ENCODE measurements around the gene ACKR2.

ACKR2 gene

DNA sequence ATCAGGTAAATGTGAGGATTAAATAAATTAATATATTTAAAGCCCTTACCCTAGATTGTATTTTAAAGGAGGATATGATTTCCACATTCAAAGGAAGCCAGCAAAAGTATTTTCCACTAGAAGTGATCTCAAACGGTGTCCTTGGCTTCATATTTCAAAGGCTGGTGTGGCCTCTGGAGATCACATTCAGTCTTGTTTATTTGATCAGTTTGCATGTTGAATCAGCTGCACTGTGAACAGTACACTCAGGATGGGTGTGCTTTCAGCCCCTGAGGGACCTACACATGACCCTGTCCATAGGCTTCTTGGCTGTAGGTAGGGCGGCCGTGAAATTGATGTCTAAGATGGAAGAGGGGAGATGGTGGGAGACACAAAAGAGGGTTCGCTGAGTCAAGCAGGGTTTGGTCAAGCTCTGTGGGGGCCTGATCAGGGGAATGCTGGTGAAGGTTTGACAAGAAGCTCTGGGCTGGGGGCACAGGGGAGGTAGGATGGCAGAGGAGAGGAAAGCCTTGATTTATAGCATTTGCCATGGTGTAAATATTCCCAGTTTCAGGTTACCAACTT lies 44.6 kb downstream of the ACKR2 start:
- ATAC-seq (no peak), DNase-seq (ENCODE audit: low spot score in 2 of 2) (no peak)
- Mint-ChIP-seq H3K4me1 (no peaks in the 10 kb centered on the region), H3K9me3 (no peaks in the 10 kb centered on the region), H3K36me3 (no peaks in the 10 kb centered on the region), H3K4me3 (no peak overlapping the region), H3K27ac (no peak overlapping the region)

DNA sequence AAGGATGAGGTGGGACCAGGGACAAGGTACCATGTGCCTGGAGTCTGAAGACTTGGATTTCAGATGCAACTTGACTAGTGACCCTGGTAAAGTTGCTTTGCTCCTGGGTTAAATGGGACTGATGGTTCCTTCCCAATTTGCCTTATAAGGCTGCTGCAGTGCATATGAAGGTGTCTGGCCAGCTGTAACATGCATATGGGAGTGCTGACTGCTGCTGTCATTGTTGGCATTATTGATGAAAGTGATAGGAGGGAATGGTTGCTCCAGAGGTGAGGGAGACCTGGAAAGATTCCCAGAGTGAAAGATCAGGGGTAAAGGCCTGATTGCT lies 45.9 kb downstream of the ACKR2 start:
- Mint-ChIP-seq H3K4me1 (no peaks in the 10 kb centered on the region), H3K36me3 (no peaks in the 10 kb centered on the region), H3K27ac (peak overlapping the region; percentile 4), H3K4me3 (no peak overlapping the region), H3K9me3 (no peaks in the 10 kb centered on the region)
- ATAC-seq (no peak), DNase-seq (ENCODE audit: low spot score in 2 of 2) (no peak)

DNA sequence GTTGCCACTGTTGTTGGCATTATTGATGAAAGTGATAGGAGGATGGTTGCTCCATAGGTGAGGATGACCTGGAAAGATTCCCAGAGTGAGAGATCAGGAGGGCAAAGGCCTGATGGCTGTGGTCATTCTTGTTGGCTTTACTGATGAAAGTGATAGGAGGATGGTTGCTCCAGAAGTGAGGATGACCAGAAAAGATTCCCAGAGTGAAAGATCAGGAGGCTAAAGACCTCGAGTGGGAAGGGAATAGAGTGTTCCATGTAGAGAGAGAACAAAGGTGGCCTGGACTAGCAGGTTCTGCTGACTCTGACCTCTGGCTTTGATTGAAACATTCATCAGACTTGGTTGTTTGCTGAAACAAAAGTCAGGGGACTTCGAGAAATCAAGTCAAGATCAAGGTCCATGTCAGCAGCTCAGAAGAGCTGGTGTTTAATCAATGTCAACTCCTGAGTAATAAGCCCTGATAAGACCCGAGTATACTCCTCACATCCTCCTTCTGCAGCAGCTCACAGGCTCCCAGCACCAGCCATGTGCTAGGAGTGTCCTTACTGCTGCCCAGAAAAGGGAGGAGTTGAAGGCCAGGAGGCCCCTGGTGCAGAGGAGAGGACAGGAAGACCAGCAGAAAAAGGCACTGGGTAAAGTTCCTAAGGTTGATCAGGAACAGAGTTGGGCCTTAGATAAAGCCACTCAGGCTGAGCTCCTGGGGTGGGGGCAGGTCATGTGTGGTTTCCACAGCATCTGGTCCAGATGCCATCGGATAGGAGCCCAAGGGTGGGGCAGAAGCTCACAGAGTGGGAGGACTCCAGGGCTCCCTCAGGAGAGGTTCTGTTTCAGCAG lies 46.5 kb downstream of the ACKR2 start:
- DNase-seq (ENCODE audit: low spot score in 2 of 2) (no peak), ATAC-seq (no peak)
- peak overlapping the region; percentile 4 for H3K27ac Mint-ChIP-seq
- no peak overlapping the region for H3K4me3 Mint-ChIP-seq
- H3K4me1 Mint-ChIP-seq: no peaks in the 10 kb centered on the region
- H3K9me3 Mint-ChIP-seq: no peaks in the 10 kb centered on the region
- no peaks in the 10 kb centered on the region for H3K36me3 Mint-ChIP-seq

DNA sequence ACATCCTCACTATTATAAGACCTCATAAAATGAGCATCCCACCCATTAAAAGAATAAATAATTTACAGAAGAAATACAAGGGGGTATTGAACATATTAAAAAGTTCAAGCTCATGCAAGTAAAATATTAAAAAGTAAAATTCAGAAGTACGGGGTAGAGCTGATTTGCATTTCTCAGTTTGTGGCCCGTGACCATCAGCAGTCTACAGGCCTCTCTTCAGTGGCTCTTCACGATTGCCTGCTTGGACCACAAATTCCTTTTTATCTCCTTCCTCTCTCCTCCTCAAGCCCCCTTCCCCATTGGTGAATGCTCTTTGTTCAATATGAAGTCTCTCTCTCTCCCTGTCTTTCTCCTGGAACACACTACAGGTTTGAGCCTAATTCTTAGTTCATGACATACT lies 47.3 kb downstream of the ACKR2 start:
- DNase-seq (ENCODE audit: low spot score in 2 of 2): no peak
- no peaks in the 10 kb centered on the region for H3K9me3 Mint-ChIP-seq
- no peak overlapping the region for H3K4me3 Mint-ChIP-seq
- H3K27ac Mint-ChIP-seq: no peak overlapping the region
- no peak for ATAC-seq
- H3K4me1 Mint-ChIP-seq: no peaks in the 10 kb centered on the region
- H3K36me3 Mint-ChIP-seq: no peaks in the 10 kb centered on the region

DNA sequence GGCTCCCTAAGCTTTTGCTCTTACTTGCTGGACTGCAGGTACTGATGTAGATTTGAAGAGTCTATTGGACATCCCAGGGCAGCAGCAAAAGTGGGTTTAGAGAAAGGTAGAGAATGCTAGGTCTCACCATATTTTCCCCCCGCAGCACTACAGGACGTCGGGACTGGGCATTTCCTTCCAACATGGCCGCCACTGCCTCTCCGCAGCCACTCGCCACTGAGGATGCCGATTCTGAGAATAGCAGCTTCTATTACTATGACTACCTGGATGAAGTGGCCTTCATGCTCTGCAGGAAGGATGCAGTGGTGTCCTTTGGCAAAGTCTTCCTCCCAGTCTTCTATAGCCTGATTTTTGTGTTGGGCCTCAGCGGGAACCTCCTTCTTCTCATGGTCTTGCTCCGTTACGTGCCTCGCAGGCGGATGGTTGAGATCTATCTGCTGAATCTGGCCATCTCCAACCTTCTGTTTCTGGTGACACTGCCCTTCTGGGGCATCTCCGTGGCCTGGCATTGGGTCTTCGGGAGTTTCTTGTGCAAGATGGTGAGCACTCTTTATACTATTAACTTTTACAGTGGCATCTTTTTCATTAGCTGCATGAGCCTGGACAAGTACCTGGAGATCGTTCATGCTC lies 55.2 kb downstream of the ACKR2 start:
- ATAC-seq (no peak), DNase-seq (ENCODE audit: low spot score in 2 of 2) (no peak)
- H3K27ac Mint-ChIP-seq: no peak overlapping the region
- H3K4me3 Mint-ChIP-seq: no peak overlapping the region
- H3K4me1 Mint-ChIP-seq: no peaks in the 10 kb centered on the region
- no peaks in the 10 kb centered on the region for H3K9me3 Mint-ChIP-seq
- no peaks in the 10 kb centered on the region for H3K36me3 Mint-ChIP-seq

DNA sequence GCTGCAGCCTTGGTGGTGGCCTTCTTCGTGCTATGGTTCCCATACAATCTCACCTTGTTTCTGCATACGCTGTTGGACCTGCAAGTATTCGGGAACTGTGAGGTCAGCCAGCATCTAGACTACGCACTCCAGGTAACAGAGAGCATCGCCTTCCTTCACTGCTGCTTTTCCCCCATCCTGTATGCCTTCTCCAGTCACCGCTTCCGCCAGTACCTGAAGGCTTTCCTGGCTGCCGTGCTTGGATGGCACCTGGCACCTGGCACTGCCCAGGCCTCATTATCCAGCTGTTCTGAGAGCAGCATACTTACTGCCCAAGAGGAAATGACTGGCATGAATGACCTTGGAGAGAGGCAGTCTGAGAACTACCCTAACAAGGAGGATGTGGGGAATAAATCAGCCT lies 56.0 kb downstream of the ACKR2 start:
- no peak for DNase-seq (ENCODE audit: low spot score in 2 of 2)
- no peaks in the 10 kb centered on the region for H3K36me3 Mint-ChIP-seq
- no peak overlapping the region for H3K27ac Mint-ChIP-seq
- ATAC-seq: no peak
- no peaks in the 10 kb centered on the region for H3K4me1 Mint-ChIP-seq
- no peaks in the 10 kb centered on the region for H3K9me3 Mint-ChIP-seq
- H3K4me3 Mint-ChIP-seq: no peak overlapping the region

DNA sequence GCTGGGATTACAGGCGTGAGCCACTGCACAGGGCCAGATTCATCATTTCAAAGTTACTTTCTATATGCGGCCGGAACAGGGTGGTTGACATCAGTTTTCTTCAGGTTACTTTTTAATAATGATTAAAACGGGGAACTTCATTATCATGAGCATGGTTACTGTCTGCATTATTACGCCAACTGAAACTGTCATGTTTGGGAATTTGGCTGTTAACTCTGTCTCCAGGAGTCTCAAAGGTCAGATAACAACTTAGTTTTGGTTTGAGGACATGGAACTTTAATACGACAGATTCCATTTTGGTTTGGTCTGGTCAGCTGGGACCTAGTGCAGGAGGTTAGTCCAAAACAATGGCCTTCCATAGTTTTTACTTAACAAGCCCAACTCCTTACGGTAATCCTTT lies 57.9 kb downstream of the ACKR2 start:
- Mint-ChIP-seq H3K9me3 (no peaks in the 10 kb centered on the region), H3K36me3 (no peaks in the 10 kb centered on the region), H3K4me1 (no peaks in the 10 kb centered on the region), H3K27ac (no peak overlapping the region), H3K4me3 (no peak overlapping the region)
- ATAC-seq (no peak), DNase-seq (ENCODE audit: low spot score in 2 of 2) (no peak)

DNA sequence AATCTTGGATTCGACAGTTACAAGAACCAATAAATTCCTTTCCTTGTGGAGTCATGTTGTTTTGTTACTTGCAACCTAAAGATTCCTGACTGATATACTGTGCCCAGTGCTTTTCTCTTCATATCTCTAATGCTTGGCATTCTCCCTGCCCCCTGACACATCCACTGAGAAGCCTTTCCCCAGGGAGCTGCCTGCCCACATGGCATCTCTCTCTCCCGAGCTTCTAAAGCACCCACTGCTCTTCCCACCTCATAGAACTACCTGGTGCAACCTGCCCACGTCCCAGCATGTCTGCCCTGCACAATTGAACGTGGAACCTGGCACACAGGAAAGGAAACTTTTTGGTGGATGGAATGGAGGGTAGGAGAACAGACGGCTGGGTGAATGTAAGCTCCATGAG lies 59.6 kb downstream of the ACKR2 start:
- no peak for DNase-seq (ENCODE audit: low spot score in 2 of 2)
- Mint-ChIP-seq H3K4me3 (no peak overlapping the region), H3K4me1 (no peaks in the 10 kb centered on the region), H3K27ac (no peak overlapping the region), H3K9me3 (no peaks in the 10 kb centered on the region), H3K36me3 (no peaks in the 10 kb centered on the region)
- ATAC-seq: no peak

DNA sequence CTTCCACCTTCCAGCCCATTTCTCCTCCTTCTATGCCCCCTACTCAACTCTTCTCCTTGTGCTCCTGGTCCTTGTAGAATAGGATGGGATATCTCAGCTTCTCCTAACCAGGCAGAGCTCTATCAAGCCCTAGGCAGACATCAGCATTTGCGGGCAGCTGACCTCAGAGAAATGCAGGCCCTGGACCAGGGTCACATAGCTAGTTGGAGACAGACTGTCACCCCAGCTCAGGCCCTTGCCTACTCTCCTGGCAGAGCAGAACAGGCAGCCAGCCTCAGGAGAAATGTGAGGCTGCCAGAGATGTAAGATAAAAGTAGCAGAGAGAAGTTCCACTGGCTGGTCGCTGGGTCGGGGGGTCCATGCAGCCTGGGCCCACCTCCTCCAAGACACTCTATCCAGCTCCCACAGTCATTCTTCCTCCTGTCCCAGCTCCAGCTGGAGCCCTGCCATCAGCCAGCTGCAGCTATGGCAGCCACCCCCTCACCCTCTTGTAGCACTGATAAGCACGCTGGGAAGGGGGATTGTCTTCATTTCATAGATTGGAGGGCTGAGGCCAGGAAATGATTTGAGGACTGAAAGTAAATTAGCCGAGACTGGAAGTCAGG lies 62.4 kb downstream of the ACKR2 start:
- H3K36me3 Mint-ChIP-seq: no peaks in the 10 kb centered on the region
- no peaks in the 10 kb centered on the region for H3K4me1 Mint-ChIP-seq
- no peak overlapping the region for H3K27ac Mint-ChIP-seq
- ATAC-seq (no peak), DNase-seq (ENCODE audit: low spot score in 2 of 2) (no peak)
- no peak overlapping the region for H3K4me3 Mint-ChIP-seq
- no peaks in the 10 kb centered on the region for H3K9me3 Mint-ChIP-seq

DNA sequence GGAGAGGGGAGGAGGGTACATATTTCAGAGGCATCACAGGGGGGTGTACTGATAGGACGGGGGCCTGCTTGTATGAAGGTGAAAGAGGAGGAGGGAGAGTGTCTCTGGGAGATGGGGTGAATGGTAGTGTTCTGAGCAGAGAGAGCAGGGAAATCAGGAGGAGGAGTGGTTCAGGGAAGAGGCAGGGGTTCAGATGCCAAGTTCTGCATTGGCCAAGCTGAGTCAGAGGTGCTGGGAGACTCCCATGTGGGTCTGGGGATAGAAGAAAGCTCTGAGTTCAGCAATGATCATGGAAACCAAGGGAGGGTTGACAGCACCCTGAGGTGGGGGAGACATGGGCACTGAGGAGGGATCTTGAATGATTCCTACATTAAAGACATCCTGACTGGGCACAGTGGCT lies 63.5 kb downstream of the ACKR2 start:
- no peak for ATAC-seq

DNA sequence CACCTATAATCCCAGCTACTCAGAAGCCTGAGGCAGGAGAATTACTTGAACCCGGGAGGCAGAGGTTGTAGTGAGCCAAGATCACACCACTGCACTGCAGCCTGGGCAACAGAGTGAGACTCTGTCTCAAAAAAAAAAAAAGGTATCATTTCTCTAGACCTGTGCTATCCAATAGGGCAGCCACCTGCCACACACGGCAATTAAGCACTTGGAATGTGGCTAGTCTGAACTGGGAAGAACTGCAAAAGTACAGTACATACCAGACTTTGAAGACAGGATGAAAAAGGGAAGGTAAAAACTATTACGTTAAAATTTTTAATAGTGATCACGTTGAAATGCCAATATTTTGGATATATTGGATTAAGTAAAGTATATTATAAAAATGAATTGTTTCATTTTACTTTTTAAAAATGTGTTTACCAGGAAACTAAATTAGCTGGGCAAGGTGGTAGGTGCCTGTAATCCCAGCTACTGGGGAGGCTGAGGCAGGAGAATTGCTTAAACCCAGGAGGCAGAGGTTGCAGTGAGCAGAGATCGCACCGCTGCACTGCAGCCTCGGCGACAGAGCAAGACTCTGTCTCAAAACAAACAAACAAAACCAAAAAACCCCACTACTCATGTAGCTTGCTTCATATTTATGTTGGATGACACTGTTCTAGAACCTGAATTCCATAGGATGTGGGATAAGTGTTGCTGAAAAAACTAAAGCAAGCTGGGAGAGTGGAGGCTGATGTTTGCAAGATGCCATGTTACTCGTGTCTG lies 64.2 kb downstream of the ACKR2 start:
- no peaks in the 10 kb centered on the region for H3K4me1 Mint-ChIP-seq
- DNase-seq (ENCODE audit: low spot score in 2 of 2) (no peak), ATAC-seq (no peak)
- no peak overlapping the region for H3K27ac Mint-ChIP-seq
- no peaks in the 10 kb centered on the region for H3K36me3 Mint-ChIP-seq
- H3K4me3 Mint-ChIP-seq: no peak overlapping the region
- H3K9me3 Mint-ChIP-seq: no peaks in the 10 kb centered on the region

More for the DNA sequence above, 63.5 kb downstream of the ACKR2 start:
- H3K9me3 Mint-ChIP-seq: no peaks in the 10 kb centered on the region
- H3K4me1 Mint-ChIP-seq: no peaks in the 10 kb centered on the region
- H3K27ac Mint-ChIP-seq: no peak overlapping the region
- DNase-seq (ENCODE audit: low spot score in 2 of 2): no peak
- no peak overlapping the region for H3K4me3 Mint-ChIP-seq
- H3K36me3 Mint-ChIP-seq: no peaks in the 10 kb centered on the region

DNA sequence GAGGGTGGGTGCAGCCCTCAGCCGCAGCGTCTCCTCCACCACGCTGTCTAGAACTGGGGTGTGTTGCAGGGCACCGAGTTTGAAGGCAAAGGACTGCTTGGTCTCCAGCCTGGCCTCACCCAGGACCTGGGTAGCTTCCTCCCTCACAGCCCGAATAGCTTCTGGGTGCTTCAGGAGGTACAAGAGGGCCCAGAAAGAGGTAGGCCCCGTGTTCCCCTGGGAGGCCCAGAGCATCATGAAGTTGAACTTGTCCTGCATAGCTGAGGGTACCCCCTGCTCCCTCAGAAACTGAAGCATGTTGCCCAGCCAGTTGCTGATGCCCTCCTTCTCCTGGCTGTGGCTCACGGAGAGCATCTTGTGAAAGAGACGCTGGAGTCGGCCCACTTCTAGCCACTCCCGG lies 65.5 kb downstream of the ACKR2 start:
- no peak overlapping the region for H3K27ac Mint-ChIP-seq
- DNase-seq (ENCODE audit: low spot score in 2 of 2): no peak
- H3K36me3 Mint-ChIP-seq: no peaks in the 10 kb centered on the region
- no peaks in the 10 kb centered on the region for H3K9me3 Mint-ChIP-seq
- peak; percentile 5 for ATAC-seq
- no peaks in the 10 kb centered on the region for H3K4me1 Mint-ChIP-seq
- H3K4me3 Mint-ChIP-seq: no peak overlapping the region

DNA sequence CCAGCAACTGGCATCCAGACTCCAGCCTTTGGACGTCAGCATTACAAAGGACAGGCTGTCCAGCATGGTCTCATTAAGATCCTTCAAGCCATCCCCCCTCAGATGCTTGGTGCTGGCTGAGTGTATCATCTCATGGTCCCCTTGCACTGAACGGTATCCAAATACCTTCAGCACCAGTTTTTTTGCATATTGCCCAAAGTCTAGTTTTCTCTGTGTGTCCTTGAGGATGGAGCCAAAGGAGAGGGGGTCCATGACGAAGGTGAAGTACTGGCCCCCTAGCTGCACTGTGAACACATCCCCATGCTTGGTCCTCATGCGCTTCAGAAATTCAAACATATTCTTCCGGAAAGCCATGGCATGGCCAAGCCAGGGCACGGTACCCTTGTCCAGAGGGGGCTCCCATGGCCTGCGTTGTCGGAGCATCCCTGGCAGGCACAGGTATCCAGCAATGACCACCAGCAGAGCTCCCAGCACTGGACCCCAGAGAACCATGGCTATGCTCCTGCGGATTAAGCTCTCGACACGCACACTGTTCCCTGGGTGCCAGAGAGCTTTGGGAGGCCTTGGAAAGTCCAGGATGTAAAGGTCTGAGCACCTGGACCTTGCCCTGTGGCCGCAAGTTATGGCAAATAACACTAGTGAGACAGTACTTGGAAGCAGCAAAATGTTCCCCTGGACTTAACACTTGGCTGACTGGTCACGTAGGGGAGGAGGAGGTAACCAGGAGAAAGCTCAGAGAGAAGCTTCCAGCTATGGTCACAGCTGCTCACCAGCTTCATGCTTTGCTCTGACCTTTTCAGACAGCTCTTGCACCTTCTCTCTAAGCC lies 66.3 kb downstream of the ACKR2 start, which contains the start of gene CYP8B1:
TSS of gene CYP8B1 (minus strand) at position 555 of the 827 bp plus-strand sequence. CDS start at position 492, 63 bp downstream.
- no peaks in the 10 kb centered on the region for H3K9me3 Mint-ChIP-seq
- peaks cover 4% of the 10 kb centered on the region for H3K36me3 Mint-ChIP-seq
- no peak for DNase-seq (ENCODE audit: low spot score in 2 of 2)
- H3K27ac Mint-ChIP-seq: no peak within 1 kb of the TSS
- ATAC-seq: no peak
- no peak within 1 kb of the TSS for H3K4me3 Mint-ChIP-seq
- H3K4me1 Mint-ChIP-seq: no peaks in the 10 kb centered on the region

DNA sequence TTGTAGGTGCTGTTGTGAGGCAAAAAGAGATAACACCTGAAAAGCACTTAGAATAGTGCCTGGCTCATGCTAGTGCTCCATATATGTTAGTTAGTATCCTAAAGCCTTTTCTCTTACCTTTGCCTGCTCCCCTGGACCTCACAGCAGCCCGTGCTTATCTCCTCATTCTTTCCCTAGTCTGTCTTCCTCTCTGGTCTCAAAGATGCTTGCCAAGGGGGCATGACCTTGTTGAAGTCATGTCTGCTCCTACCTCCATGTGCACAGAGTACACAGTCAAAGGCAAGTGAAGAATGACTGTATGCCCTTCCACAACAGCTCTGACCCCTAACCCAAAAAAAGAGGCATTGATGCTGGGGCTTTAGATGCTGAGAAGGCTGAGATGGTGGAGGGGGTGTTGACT lies 67.2 kb downstream of the ACKR2 start:
- Mint-ChIP-seq H3K27ac (no peak overlapping the region), H3K4me3 (no peak overlapping the region), H3K9me3 (no peaks in the 10 kb centered on the region), H3K4me1 (peaks cover 6% of the 10 kb centered on the region), H3K36me3 (peaks cover 4% of the 10 kb centered on the region)
- DNase-seq (ENCODE audit: low spot score in 2 of 2) (no peak), ATAC-seq (no peak)

All from stimulated activated effector memory CD8-positive, alpha-beta T cell treated with anti-CD3 and anti-CD28 coated beads, Interleukin-12 subunit alpha, Interleukin-12 subunit beta, amount 100 ng/mL, for 72 hours (primary cell).